ENCODE results near the gene SF3B3.

GRCh38 chr16:70594569-70594968, 71.0 kb downstream of the SF3B3 start:
- TF ChIP-seq, protein P1, sequence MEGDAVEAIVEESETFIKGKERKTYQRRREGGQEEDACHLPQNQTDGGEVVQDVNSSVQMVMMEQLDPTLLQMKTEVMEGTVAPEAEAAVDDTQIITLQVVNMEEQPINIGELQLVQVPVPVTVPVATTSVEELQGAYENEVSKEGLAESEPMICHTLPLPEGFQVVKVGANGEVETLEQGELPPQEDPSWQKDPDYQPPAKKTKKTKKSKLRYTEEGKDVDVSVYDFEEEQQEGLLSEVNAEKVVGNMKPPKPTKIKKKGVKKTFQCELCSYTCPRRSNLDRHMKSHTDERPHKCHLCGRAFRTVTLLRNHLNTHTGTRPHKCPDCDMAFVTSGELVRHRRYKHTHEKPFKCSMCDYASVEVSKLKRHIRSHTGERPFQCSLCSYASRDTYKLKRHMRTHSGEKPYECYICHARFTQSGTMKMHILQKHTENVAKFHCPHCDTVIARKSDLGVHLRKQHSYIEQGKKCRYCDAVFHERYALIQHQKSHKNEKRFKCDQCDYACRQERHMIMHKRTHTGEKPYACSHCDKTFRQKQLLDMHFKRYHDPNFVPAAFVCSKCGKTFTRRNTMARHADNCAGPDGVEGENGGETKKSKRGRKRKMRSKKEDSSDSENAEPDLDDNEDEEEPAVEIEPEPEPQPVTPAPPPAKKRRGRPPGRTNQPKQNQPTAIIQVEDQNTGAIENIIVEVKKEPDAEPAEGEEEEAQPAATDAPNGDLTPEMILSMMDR (conservative IDR thresholded peaks at IDR 0.05): no peak
- TF ChIP-seq EZH2 (IDR thresholded peaks at IDR 0.05; ENCODE audit: low read depth): no peak

All from PC-9 (cell line).